ENCODE results near the gene MAP2K7.
"Not testable (repeated sequence)": the region's sequence is repeated elsewhere in the genome, so short reads cannot be mapped to it uniquely, and the experiment has no call there.

The MAP2K7 gene

DNA sequence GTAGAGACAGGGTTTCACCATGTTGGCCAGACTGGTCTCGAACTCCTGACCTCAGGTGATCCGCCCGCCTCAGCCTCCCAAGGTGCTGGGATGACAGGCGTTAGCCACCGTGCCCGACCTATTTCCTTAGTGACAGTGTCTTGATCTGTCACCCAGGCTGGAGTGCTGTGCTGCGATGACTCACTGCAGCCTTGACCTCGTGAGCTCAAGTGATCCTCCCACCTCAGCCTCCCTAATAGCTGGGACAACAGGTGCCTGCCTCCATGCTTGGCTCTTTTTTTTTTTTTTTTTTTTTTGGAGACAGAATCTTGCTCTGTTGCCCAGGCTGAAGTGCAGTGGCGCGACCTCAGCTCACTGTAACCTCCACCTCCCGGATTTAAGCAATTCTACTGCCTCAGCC, 26.4 kb downstream of the MAP2K7 start:
- DNase-seq (ENCODE audit: low read depth in 3 of 3), result not testable (repeated sequence)

- DNase-seq (ENCODE audit: low read depth in 3 of 3), result no peak
These were observed 27.1 kb downstream of the MAP2K7 start for GRCh38 chr19:7930765-7931164.

GRCh38 chr19:7931221-7932061, 27.8 kb downstream of the MAP2K7 start:
- DNase-seq (ENCODE audit: low read depth in 3 of 3), result no peak

- no peak for DNase-seq (ENCODE audit: low read depth in 3 of 3)
These were observed 28.7 kb downstream of the MAP2K7 start for GRCh38 chr19:7932276-7932929.

- DNase-seq (ENCODE audit: low read depth in 3 of 3), result no peak
These were observed 29.2 kb downstream of the MAP2K7 start for GRCh38 chr19:7932930-7933300.

DNA sequence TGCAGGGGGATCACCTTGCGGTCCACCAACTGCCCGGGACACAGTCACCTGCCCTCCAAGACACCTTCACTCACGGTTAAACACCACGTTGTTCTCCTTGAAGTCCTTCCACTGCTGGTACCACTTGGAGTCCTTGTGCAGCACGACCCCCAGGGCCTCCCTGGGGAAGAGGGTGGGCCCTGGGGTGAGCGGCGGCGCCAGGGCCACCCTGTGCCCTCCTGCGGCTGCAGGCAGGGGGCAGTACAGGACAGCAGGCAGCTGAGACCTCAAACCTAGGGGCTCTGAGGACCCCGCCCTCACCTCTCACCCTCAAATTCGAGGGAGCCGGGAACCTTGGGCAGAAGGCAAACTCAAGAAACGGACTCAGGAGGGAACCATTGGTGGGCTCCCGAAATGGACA, 29.7 kb downstream of the MAP2K7 start:
- DNase-seq (ENCODE audit: low read depth in 3 of 3), result no peak

DNA sequence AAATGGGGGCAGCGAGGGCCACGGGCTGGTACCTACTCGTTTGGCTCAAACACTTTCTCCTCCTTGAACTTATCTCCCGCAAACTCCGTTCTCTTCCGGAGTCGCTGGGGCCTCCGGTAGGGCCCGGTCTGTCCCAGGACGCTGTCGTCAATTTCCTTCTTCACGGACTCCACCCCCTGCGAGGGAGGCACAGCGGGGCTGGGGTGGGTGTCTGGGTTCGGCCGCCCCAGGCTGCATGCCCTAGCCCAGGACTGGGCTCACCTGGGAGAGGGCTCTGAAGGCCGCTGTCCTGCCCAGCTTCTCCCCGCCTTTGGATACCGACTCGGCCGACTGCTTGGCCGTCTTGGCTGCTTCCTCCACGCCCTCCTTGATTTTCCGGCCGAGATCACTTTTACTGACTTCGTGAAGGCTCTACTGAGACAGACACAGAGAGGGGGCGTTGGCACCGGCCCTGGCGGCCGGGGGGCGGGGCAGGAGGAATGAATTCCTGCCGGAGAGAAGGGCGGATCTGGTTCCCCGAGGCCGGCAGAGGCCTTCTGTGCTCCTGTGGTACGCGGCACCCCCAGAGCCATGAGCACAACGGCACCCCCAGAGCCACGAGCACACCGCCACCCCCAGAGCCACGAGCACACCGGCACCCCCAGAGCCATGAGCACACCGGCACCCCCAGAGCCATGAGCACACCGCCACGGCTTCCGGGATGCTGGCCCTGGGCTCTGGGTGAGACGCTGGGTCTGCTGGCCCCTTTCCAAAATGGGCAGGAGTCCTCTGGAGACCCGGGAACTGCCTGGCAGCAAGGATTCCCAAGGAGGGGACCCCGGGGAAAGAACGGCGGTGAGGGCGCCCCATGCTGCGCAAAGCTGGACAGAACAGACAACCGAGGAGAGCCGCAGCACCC, 30.4 kb downstream of the MAP2K7 start:
- DNase-seq (ENCODE audit: low read depth in 3 of 3), result no peak

DNA sequence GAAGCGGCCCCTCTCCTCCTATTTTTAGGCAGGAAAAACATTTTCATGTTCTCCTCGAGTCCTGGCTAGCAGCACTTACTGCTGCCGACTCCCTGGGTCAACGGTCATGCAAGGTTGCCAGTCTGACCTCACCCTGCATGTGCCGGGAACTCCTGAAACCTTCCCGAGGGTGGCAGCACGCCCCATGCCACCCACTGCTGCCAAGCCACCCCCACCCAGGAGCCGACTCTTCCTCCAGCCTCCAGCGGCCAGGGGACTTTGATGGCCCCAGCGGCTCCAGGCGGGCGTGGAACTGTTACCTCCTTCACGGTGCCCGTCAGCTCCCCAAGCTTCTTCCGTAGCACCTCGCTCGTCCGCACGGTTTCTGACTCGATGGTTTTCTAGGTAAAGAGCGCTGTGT, 31.1 kb downstream of the MAP2K7 start:
- DNase-seq (ENCODE audit: low read depth in 3 of 3), result no peak

DNA sequence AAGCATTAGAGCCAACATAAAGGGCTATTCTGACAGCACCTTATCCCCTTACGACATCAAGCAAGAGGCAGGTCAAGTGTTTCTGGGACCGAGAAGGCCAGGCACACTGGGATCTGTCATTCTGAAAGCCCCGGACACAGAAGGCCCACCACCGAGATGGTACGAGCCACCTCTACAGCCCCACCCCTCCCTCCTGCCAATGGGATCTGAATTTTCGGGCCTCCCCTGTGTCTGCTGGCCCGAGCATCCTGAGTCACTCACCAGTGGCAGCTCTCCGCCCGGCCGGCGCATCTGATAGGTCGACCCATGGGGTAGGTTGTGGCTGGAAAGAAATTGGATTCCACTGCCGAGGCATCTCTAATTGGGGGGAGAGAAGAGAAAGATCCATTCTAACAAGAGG, 37.2 kb downstream of the MAP2K7 start:
- DNase-seq (ENCODE audit: low read depth in 3 of 3), result no peak

DNA sequence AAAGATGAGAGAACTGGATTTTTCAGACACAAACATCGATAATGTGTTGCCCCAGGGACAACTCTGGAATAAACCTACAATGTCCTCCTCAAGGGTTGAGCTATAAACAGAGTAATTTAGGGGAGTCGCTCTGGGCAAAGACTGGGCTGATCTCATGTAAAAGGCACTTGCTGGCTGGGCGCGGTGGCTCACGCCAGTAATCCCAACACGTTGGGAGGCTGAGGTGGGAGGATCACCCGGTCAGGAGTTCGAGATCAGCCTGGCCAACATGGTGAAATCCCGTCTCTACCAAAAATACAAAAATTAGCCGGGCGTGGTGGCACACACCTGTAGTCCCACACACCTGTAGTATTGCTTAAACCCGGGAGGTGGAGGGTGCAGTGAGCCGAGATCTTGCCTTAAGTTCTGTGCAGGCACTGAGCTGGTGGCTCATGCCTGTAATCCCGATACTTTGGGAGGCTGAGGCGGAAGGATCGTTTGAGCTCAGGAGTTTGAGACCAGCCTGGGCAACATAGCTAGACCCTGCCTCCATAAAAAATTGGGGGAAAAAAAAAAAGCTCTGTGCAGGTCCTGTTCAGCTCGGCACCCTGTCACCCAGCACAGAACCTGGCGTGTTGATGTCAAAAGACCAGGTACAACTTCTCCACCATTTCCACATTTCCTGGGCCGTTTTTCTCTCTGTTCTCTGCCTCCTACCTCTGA, 38.4 kb downstream of the MAP2K7 start:
- DNase-seq (ENCODE audit: low read depth in 3 of 3), result no peak

DNA sequence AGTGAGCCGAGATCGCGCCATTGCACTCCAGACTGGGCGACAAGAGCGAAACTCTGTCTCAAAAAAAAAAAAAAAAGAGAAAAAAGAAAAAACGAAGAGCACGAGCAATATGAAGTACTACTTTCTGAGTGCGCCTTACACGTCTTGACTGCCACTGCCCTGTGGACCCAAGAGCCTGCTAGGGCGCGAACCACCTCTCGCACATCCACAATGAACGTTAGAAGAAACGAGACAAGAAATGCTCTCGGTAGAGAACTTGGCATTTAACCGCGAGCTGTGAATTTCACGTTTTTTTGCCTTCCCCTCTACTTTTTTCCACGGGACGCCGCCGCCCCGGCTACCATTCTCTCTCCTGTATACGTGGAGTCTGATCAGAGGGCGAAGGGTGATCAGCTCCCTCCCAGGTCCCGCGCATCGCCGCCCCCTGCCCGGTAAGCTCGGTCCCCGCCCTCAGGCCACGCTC, 39.3 kb downstream of the MAP2K7 start:
- no peak for DNase-seq (ENCODE audit: low read depth in 3 of 3)

DNA sequence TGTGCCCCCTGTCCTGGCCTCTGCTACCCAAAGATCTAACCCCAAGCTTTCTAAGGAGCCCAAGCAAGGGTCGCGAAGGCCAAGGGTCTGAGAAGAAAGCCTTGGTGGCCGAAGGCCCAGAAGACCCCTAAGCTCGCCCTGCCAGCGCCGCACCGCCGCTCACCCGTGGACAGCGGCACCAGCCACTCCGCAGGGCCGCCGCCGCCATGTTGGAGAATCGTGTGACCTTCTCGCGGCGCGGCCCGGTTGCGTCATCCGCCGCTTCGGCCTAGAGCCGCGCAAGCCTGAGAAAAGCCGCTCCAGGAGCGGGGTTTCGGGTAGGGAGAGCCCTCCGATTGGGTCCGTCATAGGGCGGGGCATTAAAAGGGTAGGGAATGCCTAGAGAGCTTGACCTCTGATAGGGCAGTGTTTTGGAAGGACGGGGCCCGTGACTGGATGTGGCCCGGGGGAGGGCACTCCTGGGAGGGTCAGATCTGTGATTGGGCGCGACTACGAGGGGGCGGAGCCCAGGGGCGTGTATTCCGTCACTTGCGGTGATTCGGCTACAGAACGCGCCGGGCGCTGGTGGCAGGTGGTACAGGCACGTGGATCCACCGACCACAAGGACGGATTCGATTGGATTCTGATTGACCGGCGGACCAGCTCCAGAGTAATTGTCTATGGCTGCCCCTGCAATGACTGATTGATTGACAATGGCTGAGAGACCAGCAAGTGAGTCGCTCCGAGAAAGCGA, 39.9 kb downstream of the MAP2K7 start, which contains the start of gene TIMM44:
Gene TIMM44, minus strand, starts transcription at position 223 of the 733 bp plus-strand sequence. Its CDS starts 15 bp downstream, at position 208.
- DNase-seq (ENCODE audit: low read depth in 3 of 3), result peak; percentile 97 to 99 (median 97)

DNA sequence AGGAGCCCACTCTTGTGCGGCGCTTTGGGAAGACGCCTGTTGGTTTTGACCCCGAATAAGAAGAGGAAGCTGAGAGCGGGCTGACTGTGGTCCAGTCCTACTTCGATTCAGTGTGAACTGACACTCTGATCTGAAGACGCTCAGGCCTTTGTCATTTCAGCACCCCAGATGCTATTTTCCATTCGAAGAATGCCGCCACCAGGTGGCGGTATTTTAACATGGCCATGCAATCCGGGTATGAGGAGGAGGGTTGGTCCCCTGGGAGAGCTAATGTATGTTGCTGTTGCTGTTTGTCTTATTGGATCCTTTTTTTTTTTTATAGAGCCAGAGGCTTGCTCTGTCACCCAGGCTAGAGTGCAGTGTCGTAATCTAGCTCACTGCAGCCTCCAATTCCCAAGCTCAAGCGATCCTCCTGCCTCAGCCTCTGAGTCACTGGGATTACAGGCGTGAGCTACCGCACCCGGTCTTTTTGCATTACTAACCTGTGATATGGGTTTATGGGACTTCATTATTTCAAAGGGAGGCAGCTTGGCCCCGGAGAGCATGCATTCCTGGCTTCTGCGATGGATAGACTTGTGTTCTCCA, 40.6 kb downstream of the MAP2K7 start:
- peak; percentile 75 to 80 (median 80) for DNase-seq (ENCODE audit: low read depth in 3 of 3)

DNA sequence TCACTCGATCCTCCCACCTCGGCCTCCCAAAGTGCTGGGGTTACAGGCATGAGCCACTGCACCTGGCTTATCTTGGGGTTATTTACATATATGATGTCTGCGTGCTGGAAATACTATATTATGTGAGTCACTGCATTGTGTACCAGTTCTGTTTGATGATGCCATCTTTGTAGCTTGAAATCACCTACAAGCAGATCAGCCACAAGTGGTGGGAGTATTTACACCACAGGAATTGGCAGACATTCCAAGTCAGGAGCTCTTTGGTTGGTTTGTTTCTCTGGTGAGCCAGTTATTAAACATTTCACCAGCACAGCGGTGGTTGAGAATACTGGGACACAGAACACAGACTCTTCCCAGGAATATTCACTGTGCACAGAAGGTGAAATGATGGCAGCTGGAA, 44.3 kb downstream of the MAP2K7 start:
- DNase-seq (ENCODE audit: low read depth in 3 of 3), result no peak

GRCh38 chr19:7953060-7953459, 49.4 kb downstream of the MAP2K7 start:
- DNase-seq (ENCODE audit: low read depth in 3 of 3), result no peak

DNA sequence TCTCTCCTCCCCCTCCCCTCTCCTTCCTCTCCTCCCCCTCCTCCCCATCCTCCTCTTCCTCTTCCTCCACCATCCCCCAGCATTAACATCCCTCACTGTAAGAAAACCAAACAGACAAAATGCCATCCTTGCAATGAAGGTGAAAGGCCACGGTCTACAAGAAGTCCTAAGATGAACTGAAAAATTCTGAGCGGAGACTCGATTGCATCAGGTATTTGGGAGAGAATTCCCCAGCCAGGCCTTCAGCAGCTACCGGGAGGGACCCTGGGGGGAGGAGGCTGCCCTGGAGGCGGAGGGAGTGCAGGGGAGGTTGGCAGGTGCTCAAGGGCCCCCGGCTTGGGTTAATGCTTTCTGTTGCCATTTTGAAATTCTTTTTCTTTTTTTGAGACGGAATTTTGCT, 49.9 kb downstream of the MAP2K7 start:
- no peak for DNase-seq (ENCODE audit: low read depth in 3 of 3)

GRCh38 chr19:7955696-7956095, 52.0 kb downstream of the MAP2K7 start:
- DNase-seq (ENCODE audit: low read depth in 3 of 3), result no peak

GRCh38 chr19:7959211-7959610, 55.5 kb downstream of the MAP2K7 start:
- no peak for DNase-seq (ENCODE audit: low read depth in 3 of 3)

GRCh38 chr19:7961082-7961481, 57.4 kb downstream of the MAP2K7 start:
- not testable (repeated sequence) for DNase-seq (ENCODE audit: low read depth in 3 of 3)

DNA sequence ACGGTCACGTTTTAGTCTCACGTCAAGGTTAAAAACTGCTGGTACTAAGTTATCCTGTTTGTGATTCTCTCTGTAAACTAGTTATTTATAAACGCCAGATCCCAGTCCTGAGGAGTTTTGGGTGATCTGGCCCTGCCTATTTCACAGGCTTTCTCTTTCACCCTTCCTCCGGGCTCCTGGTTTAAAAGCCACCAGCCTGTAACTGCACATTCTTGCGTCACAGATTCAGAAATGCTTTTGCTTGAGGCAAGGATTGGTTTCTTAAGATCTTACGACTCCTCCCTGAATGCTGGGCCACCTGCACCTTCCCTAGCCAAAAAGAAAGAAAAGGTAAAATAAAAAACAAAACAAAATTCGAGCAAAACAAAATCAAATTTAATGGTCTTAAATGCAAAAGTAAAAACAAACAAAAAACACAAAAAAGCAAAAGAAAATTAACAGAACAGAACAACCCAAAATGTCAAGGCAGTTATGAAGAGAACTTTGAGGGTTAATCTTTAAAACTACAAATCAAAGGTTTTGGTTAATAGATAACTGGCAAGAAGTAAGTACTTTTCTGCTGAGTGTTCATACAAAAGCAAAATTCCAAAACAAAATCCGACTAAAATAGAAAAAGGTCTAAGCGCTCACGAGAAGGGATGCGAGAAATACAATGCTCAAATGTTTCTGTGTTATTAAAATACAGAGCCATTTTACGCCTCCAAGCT, 58.4 kb downstream of the MAP2K7 start:
- DNase-seq (ENCODE audit: low read depth in 3 of 3), result no peak
